HG02623 (cell line): ENCODE results near the gene FZR1.
"Not testable (repeated sequence)": the region's sequence is repeated elsewhere in the genome, so short reads cannot be mapped to it uniquely, and the experiment has no call there.

Experiments
- ATAC-seq: cut with Tn5 transposase; IDR thresholded peaks from one replicate; pipeline ENCODE4 v1.9.1; 2021; ENCODE audit warnings: moderate library complexity; ENCODE audit not compliant: unreplicated experiment

FZR1 gene

GRCh38 chr19:3570606-3571011 is 64.5 kb downstream of the FZR1 start:
- no peak for ATAC-seq

DNA sequence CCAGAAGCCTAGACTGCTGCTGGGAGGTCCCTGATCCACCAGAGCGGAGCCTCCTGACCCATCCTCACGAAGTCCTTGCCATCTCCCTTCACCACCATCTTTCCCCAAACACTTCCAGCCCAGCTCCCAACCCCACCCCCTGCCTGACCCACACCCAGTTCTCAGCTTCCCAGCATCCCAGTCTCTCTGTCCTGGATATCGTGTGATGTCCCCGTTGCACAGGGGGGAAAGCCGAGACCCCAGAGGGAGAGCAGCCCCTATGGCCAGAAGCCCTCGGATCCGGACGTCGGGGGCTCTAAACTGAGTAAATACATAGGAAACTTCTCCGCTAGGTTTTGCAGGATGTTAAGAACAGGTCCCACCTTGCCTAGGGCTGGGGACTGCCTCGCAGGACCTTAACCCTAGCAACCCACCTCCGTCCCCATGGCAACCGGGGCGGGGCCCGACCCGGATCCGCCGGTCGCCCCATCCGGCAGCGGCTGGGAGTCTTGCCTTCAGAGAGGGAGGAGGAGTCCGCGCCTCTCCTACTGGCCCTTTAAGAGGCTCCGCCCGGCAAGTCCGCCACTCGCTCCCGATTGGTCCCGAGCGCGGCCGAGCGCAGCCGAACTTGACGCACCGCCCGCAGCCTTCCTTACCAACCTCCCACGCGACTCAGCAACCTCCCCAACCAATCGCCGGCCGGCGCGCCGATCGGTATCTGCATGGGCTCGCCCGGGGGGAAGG is 66.2 kb downstream of the FZR1 start:
- peak; percentile 91 for ATAC-seq

DNA sequence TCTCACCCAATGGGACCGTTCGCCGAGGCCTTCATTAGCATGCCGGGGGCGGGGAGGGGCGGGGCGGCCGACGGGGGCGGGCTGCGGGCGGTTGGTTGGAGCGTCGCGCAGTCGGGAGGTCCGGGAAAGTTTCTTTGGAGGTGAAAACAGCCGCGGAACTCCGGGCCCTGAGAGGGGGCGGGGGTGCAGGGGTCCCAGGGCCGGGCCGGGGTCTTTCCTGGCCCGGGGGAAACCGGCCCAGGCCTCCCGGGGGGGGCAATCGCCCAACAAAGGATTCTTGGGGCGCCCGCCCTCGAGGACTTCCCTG is 66.7 kb downstream of the FZR1 start, which contains the start of gene HMG20B:
Gene HMG20B, plus strand, starts transcription at position 90 of the 307 bp plus-strand sequence. CDS start 366 bp downstream, outside the sequence.
- no peak for ATAC-seq

- no peak for ATAC-seq
Measured at GRCh38 chr19:3573162-3573857, 67.2 kb downstream of the FZR1 start.

DNA sequence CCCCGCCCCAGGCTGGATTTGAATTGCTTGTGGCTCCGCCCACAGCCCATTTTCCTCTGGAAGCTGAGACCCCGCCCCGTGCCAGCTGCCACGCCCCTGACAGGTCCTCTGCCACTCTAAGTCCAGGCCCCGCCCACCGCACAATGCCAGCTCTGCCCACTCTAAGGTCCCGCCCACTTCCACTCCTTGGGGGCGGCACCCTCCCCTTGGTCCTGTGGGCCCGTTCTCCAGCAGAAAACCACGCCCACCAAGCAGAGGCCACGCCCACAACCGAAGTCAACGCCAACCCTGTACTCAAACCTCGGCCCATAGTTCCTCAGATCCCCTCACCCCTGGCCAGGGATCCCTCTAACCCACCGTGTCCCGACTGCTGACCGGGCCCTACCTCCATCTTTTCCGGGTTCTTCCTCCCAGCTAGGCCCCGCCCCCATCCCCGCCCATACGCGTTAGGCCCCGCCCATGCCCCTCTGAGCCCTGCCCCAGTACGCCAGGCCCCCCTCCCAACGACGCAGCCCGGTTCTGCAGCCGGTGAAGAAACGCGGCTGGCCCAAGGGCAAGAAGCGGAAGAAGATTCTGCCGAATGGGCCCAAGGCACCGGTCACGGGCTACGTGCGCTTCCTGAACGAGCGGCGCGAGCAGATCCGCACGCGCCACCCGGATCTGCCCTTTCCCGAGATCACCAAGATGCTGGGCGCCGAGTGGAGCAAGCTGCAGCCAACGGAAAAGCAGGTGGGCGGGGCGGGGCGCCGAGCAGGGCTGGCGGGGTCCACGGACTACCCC is 67.9 kb downstream of the FZR1 start:
- ATAC-seq, result no peak

DNA sequence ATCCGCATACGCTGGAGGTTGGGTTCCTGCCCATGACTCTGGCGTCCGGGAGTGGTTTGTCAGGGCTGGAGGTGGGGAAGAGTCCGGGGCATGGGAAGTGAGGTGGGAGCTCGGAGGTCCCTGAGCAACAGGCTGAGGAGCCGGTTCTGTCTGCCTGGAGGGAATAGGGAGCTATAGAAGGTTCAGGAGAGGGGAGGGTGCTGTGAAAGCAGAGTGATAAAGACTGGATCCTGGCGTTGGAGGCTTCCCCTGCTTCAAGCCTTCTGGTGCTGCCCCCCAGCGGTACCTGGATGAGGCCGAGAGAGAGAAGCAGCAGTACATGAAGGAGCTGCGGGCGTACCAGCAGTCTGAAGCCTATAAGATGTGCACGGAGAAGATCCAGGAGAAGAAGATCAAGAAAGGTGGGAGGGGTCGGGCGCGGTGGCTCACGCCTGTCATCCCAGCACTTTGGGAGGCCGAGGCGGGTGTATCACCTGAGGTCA is 69.2 kb downstream of the FZR1 start:
- no peak for ATAC-seq

DNA sequence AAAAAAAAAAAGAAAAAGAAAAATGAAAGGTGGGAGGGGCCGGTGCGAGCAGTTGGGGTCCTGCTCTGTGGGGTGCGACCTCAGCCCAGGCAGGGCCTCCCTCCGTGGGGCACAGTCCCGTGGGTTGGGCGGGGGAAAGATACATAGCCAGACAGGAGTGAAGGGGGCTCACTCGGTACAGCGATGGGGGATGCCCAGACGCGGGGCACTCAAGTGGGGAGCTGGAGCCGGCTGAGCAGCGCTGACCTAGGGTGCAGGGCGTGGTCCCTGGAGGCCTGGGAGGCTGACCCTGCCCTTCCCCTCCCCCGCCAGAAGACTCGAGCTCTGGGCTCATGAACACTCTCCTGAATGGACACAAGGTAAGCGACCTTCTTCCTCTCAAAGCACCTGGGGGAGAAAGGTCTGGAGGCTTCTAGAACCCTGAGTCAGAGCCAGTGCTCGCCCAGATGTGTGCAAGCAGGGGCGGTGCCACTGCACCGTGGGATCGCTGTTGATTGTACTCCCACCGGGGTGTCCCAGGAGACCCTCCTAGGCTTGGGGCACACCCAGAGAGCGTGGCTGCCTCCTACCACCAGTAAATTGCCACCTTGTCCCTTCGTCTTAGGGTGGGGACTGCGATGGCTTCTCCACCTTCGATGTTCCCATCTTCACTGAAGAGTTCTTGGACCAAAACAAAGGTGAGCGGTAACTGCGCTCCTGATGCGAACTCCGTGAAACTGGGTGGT is 70.0 kb downstream of the FZR1 start:
- ATAC-seq, result no peak

DNA sequence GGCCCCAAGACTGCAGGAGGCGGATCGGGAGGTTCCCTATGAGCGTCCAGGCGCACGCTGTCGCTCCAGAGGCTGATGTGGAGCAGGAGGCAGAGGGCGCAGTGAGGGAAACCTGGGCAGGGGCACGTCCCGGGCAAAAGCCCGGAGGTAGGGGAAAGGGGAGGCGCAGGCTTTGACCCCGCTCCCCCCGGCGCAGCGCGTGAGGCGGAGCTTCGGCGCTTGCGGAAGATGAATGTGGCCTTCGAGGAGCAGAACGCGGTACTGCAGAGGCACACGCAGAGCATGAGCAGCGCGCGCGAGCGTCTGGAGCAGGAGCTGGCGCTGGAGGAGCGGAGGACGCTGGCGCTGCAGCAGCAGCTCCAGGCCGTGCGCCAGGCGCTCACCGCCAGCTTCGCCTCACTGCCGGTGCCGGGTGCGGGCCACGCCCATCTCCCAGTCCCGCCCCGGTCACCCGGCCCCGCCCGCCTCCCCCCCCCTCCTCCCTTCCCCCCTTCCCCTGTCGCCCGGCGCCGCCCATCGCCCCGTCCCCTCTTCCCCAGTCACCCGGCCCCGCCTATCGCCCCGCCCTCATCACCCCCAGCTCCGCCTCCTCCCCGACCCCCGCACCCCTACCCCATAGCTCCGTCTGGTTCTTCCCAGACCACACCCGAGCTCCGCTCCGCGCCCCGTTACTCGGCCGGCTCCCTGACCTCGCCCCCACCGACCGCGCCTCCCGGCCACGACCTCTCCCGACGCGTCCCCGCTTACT is 70.8 kb downstream of the FZR1 start:
- no peak for ATAC-seq

GRCh38 chr19:3577723-3578344 is 71.7 kb downstream of the FZR1 start:
- no peak for ATAC-seq

GRCh38 chr19:3578390-3578789 is 72.3 kb downstream of the FZR1 start:
- ATAC-seq, result no peak

DNA sequence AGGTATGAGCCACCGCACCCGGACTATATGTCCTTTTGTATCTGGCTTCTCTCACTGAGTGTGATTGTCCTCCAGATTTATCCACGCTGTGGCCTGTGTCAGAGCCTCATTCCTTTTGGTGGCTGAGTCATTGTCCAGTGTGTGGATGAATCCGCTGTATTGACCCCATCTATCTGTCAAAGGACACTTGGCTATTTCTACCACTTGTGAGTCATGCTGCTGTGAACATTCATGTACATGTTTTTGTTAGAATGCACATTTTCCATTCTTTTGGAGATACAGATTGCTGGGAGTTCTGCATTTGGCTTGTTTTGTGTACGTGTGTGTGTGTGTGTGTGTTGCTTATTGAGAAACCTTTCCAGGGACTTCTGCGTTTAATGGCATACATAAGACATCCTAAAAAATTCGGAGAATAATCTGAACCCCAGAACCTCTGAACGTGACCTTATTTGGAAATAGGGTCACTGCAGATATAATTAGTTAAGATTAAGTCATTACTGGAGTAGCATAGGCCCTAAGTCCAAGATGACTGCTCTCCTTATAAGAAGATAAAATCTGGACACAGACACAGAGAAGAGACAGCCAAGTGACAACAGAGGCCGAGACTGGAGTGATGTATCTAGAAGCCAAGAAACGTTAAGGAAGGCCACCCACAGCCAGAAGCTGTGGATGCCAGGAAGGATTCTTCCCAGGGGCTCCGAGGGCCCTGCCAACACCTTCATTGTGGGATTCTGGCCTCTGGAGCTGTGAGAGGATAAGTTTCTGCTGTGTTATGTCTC is 74.2 kb downstream of the FZR1 start:
- ATAC-seq, result no peak

DNA sequence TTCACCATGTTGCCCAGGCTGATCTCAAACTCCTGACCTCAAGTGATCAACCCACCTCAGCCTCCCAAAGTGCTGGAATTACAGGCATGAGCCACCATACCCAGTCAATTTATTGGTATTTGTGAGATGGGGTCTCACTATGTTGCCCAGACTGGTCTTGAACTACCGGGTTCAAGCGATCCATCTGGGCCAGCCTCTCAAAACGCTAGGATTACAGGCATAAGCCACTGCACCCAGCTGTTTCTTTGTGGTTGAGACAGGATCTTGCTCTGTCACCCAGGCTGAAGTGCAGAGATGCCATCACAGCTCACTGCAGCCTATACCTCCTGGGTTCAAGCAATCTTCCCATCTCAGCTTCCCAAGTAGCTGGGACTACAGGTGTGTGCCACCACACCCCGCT is 75.7 kb downstream of the FZR1 start:
- not testable (repeated sequence) for ATAC-seq

GRCh38 chr19:3584036-3584802 is 78.1 kb downstream of the FZR1 start:
- ATAC-seq, result not testable (repeated sequence)

GRCh38 chr19:3585301-3586126 is 79.4 kb downstream of the FZR1 start, which contains the start of gene GIPC3:
Gene GIPC3 (plus strand): TSS chr19:3585478. CDS start chr19:3585598, 120 bp downstream.
- ATAC-seq, result no peak

GRCh38 chr19:3586127-3586626 is 80.1 kb downstream of the FZR1 start:
- ATAC-seq, result no peak

DNA sequence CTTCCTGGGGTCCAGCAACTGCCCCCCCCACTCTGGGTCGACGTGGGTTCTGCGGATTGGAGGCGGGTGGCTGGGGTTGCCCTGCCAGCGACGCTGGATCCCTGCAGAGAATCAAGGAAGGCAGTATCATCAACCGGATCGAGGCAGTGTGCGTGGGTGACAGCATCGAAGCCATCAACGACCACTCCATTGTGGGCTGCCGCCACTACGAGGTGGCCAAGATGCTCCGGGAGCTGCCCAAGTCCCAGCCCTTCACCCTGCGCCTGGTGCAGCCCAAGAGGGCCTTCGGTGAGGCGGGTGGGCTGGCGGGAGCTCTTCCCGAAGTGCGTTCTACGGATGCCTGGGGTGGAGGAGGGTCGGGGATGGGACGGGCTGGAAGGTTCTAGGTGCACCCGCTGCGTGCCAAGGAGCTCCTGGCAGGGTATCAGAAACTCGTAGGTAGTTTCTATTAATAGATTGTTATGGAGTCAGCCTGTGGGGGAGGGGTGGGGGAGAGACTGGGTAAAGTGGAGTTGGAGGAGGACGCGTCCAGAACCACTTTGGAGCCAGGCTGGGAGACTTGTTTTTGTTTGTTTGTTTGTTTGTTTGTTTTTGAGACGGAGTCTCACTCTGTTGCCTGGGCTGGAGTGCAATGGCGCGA is 80.7 kb downstream of the FZR1 start:
- ATAC-seq, result no peak
